MCF 10A (cell line): ENCODE measurements around the gene CPLX3. TPM values are rescaled to one million over a fixed set of nuclear protein-coding genes. Genes with fewer than 3 reads are reported as not detected.

Source experiments
- BruUV-seq: library from RNA; stranded (reverse); fragments of 400-500 nt; replicated peaks from 2 replicates; lab custom pipeline; 2021; lab: Mats Ljungman, UMichigan
- CTCF ChIA-PET: fragments of 300-600 bp; sonication (Branson Sonifier 250); formaldehyde crosslinking; extraction: SDS; loops from one replicate; lab custom pipeline; 2021; ENCODE audit warnings: antibody characterized with exemption, inconsistent platforms; lab: Yijun Ruan, JAX
- POLR2A ChIA-PET: fragments of 300-600, 350-650 bp; sonication (Branson Sonifier 250); formaldehyde crosslinking; extraction: SDS; loops from one replicate; lab custom pipeline; 2020; ENCODE audit warnings: antibody characterized with exemption, inconsistent platforms; lab: Yijun Ruan, JAX
- DNase-seq: peaks from one replicate; pipeline ENCODE4 v3.0.0-alpha.2; 2018; ENCODE audit not compliant: unreplicated experiment
- H3K27ac Mint-ChIP-seq: one replicate; pipeline ENCODE4 v1.8.0; 2022; ENCODE audit warnings: mild to moderate bottlenecking, low read depth, mixed read lengths; ENCODE audit not compliant: unreplicated experiment
- H3K27me3 Mint-ChIP-seq: one replicate; pipeline ENCODE4 v1.8.0; 2022; ENCODE audit warnings: mixed read lengths; ENCODE audit not compliant: insufficient read depth, unreplicated experiment
- H3K36me3 Mint-ChIP-seq: one replicate; pipeline ENCODE4 v1.8.0; 2022; ENCODE audit warnings: mild to moderate bottlenecking, moderate library complexity, mixed read lengths; ENCODE audit not compliant: insufficient read depth, unreplicated experiment
- H3K4me1 Mint-ChIP-seq: one replicate; pipeline ENCODE4 v1.8.0; 2022; ENCODE audit warnings: mixed read lengths; ENCODE audit not compliant: insufficient read depth, unreplicated experiment
- H3K4me3 Mint-ChIP-seq: one replicate; pipeline ENCODE4 v1.8.0; 2022; ENCODE audit warnings: mild to moderate bottlenecking, moderate library complexity, mixed read lengths; ENCODE audit not compliant: unreplicated experiment
- H3K9me3 Mint-ChIP-seq: one replicate; pipeline ENCODE4 v1.8.0; 2022; ENCODE audit warnings: mixed read lengths; ENCODE audit not compliant: unreplicated experiment
- CTCF ChIP-seq: fragments of 200-600 bp; IDR thresholded peaks from one replicate; pipeline ENCODE4 v1.8.0; 2022; ENCODE audit warnings: antibody characterized with exemption, mild to moderate bottlenecking; ENCODE audit not compliant: unreplicated experiment
- intact Hi-C: fragments of 100-400 bp; cut with micrococcal nuclease; formaldehyde crosslinking; loops from 2 replicates; pipeline ENCODE4 v1.14.1; 2022
- total RNA-seq: library from RNA; stranded (reverse); gene quantifications from 2 replicates; pipeline ENCODE4 v1.2.3, GENCODE V29; 2022

CPLX3 gene
- total RNA-seq, 1 experiment from 2014 or later = not detected

- CTCF ChIA-PET = interaction anchor here (1.1 to 1.3 kb wide), 3 partner anchors 19 to 140 kb away, joined by 3 to 6 read pairs (median 4); no protein-coding TSS in a partner anchor
- no peak for DNase-seq
- TF ChIP-seq CTCF = no peak
- peaks cover 36% of the 10 kb centered on the region for H3K4me1 Mint-ChIP-seq
- H3K9me3 Mint-ChIP-seq = no peaks in the 10 kb centered on the region
- intact Hi-C loops = no loop called here
- peaks cover 2% of the 10 kb centered on the region for H3K36me3 Mint-ChIP-seq
- H3K27ac Mint-ChIP-seq = no peak overlapping the region
- no TSS peak for BruUV-seq
- POLR2A ChIA-PET = interaction anchor here (0.7 to 1.4 kb wide), 2 partner anchors 9 to 107 kb away, joined by 3 to 4 read pairs; no protein-coding TSS in a partner anchor
- no peaks in the 10 kb centered on the region for H3K27me3 Mint-ChIP-seq
- H3K4me3 Mint-ChIP-seq = no peak overlapping the region
Measured at GRCh38 chr15:74809956-74810355, 16.5 kb upstream of the CPLX3 start.

GRCh38 chr15:74812533-74812932 is 13.9 kb upstream of the CPLX3 start, which contains the start of gene LMAN1L:
LMAN1L (plus strand) TSS chr15:74812835; CDS start chr15:74812855, 20 bp downstream.
- DNase-seq = no peak
- BruUV-seq = no TSS peak
- TF ChIP-seq CTCF = no peak
- H3K36me3 Mint-ChIP-seq = no peaks in the 10 kb centered on the region
- no peak within 1 kb of the TSS for H3K4me3 Mint-ChIP-seq
- H3K27me3 Mint-ChIP-seq = no peaks in the 10 kb centered on the region
- no peak within 1 kb of the TSS for H3K27ac Mint-ChIP-seq
- ChIA-PET CTCF (interaction anchor here (0.8 kb wide), 1 partner anchor 41 kb away, joined by 3 read pairs; no protein-coding TSS in a partner anchor), POLR2A (no interaction called here)
- intact Hi-C loops = no loop called here
- H3K4me1 Mint-ChIP-seq = peaks cover 52% of the 10 kb centered on the region
- H3K9me3 Mint-ChIP-seq = no peaks in the 10 kb centered on the region

GRCh38 chr15:74815121-74815934 is 11.1 kb upstream of the CPLX3 start:
- Mint-ChIP-seq H3K36me3 (no peaks in the 10 kb centered on the region), H3K9me3 (no peaks in the 10 kb centered on the region), H3K4me3 (no peak overlapping the region), H3K27ac (no peak overlapping the region), H3K27me3 (no peaks in the 10 kb centered on the region), H3K4me1 (peaks cover 45% of the 10 kb centered on the region)
- POLR2A ChIA-PET = interaction anchor here (0.7 to 1.6 kb wide), 2 partner anchors 32 to 82 kb away, joined by 3 to 4 read pairs; no protein-coding TSS in a partner anchor
- no TSS peak for BruUV-seq
- CTCF ChIA-PET = interaction anchor here (0.6 to 1.7 kb wide), 3 partner anchors 9 to 18 kb away, joined by 3 to 9 read pairs (median 4); no protein-coding TSS in a partner anchor
- TF ChIP-seq CTCF = no peak
- intact Hi-C loops = no loop called here
- no peak for DNase-seq

GRCh38 chr15:74815961-74816360 is 10.5 kb upstream of the CPLX3 start:
- ChIA-PET CTCF (interaction anchor here (0.6 to 1.7 kb wide), 4 partner anchors 8 to 69 kb away, joined by 3 to 9 read pairs (median 4); no protein-coding TSS in a partner anchor), POLR2A (interaction anchor here (0.7 to 1.6 kb wide), 2 partner anchors 33 to 81 kb away, joined by 3 to 4 read pairs; no protein-coding TSS in a partner anchor)
- TF ChIP-seq CTCF = no peak
- Mint-ChIP-seq H3K27ac (no peak overlapping the region), H3K9me3 (no peaks in the 10 kb centered on the region), H3K4me3 (no peak overlapping the region), H3K27me3 (no peaks in the 10 kb centered on the region), H3K4me1 (peaks cover 45% of the 10 kb centered on the region), H3K36me3 (no peaks in the 10 kb centered on the region)
- intact Hi-C loops = no loop called here
- BruUV-seq = no TSS peak
- DNase-seq = no peak
